Mesodermal cell (in vitro differentiated cells): ENCODE measurements around the gene CUL4A.
A peak's percentile ranks its signal among the peaks of the same experiment; 100 is the strongest.

Source experiments
- H3K27ac ChIP-seq: 2 replicates; pipeline ENCODE4 v1.7.0; 2013; ENCODE audit warnings: mild to moderate bottlenecking, low read depth, low read length, moderate library complexity; ENCODE audit not compliant: severe bottlenecking
- H3K36me3 ChIP-seq: 2 replicates; pipeline ENCODE4 v1.7.1; 2013; ENCODE audit warnings: mild to moderate bottlenecking, low read length, moderate library complexity; ENCODE audit not compliant: control insufficient read depth, insufficient read depth
- H3K4me1 ChIP-seq: one replicate; pipeline ENCODE4 v1.7.1; 2013; ENCODE audit warnings: mild to moderate bottlenecking, low read length; ENCODE audit not compliant: insufficient read depth, control insufficient read depth, poor library complexity, severe bottlenecking
- H3K4me3 ChIP-seq: 2 replicates; pipeline ENCODE4 v1.7.0; 2013; ENCODE audit warnings: low read length, control low read depth, mild to moderate bottlenecking; ENCODE audit not compliant: insufficient read depth, poor library complexity, severe bottlenecking; ENCODE audit errors: extremely low read depth
- H3K9me3 ChIP-seq: 2 replicates; pipeline ENCODE4 v1.7.1; 2013; ENCODE audit warnings: mild to moderate bottlenecking, low read length, moderate library complexity; ENCODE audit not compliant: control insufficient read depth
- WGBS, 2 experiments: methylation state at CpG; one replicate each; pipeline ENCODE4 v1.1.5; 2013; ENCODE audit warnings: missing lambda C conversion rate in 2 of 2; ENCODE audit not compliant: insufficient coverage in 2 of 2; 5-methylcytosine and 5-hydroxymethylcytosine counted together

The CUL4A gene

GRCh38 chr13:113292021-113292862, 82.8 kb downstream of the CUL4A start:
- H3K27ac ChIP-seq, result no peak overlapping the region
- peaks cover 3% of the 10 kb centered on the region for H3K4me1 ChIP-seq
- WGBS, 2 experiments, result 19 to 26% methylated on average over 7 to 17 of the region's 22 CpGs
- H3K4me3 ChIP-seq, result no peak overlapping the region
- no peaks in the 10 kb centered on the region for H3K36me3 ChIP-seq
- H3K9me3 ChIP-seq, result peaks cover 5% of the 10 kb centered on the region

GRCh38 chr13:113293686-113294085, 84.3 kb downstream of the CUL4A start:
- WGBS, 2 experiments, result 72 to 89% methylated on average over 9 of the region's 9 CpGs
- H3K9me3 ChIP-seq, result no peaks in the 10 kb centered on the region

GRCh38 chr13:113295776-113296175, 86.4 kb downstream of the CUL4A start:
- Histone ChIP-seq H3K36me3 (peaks cover 5% of the 10 kb centered on the region), H3K27ac (no peak overlapping the region), H3K4me1 (peaks cover 3% of the 10 kb centered on the region), H3K4me3 (no peak overlapping the region), H3K9me3 (no peaks in the 10 kb centered on the region)
- WGBS, 2 experiments, result 85 to 97% methylated on average over 2 to 4 of the region's 6 CpGs

More at GRCh38 chr13:113293686-113294085, 84.3 kb downstream of the CUL4A start:
- Histone ChIP-seq H3K36me3 (no peaks in the 10 kb centered on the region), H3K27ac (no peak overlapping the region), H3K4me1 (peaks cover 3% of the 10 kb centered on the region), H3K4me3 (no peak overlapping the region)

GRCh38 chr13:113296823-113297369, 87.5 kb downstream of the CUL4A start, which contains the start of gene LAMP1:
TSS of gene LAMP1 (plus strand) at chr13:113297239. CDS start at chr13:113297435, 196 bp downstream.
- Histone ChIP-seq H3K9me3 (no peaks in the 10 kb centered on the region), H3K4me3 (peak within 1 kb of the TSS; percentile 91), H3K27ac (peak within 1 kb of the TSS; percentile 83), H3K36me3 (peaks cover 7% of the 10 kb centered on the region), H3K4me1 (peaks cover 2% of the 10 kb centered on the region)
- WGBS, 2 experiments, result 0% methylated on average over 51 to 71 of the region's 74 CpGs

- H3K27ac ChIP-seq, result peak overlapping the region; percentile 62
- no peaks in the 10 kb centered on the region for H3K9me3 ChIP-seq
- H3K4me1 ChIP-seq, result no peaks in the 10 kb centered on the region
- 0 to 1% methylated on average over 41 to 46 of the region's 58 CpGs for WGBS, 2 experiments
- H3K36me3 ChIP-seq, result peaks cover 11% of the 10 kb centered on the region
- H3K4me3 ChIP-seq, result peak overlapping the region; percentile 91
These were observed 88.1 kb downstream of the CUL4A start for GRCh38 chr13:113297370-113298042.

- no peaks in the 10 kb centered on the region for H3K4me1 ChIP-seq
- peaks cover 17% of the 10 kb centered on the region for H3K36me3 ChIP-seq
- 48 to 49% methylated on average over 12 to 14 of the region's 19 CpGs for WGBS, 2 experiments
- peak overlapping the region; percentile 91 for H3K4me3 ChIP-seq
- H3K27ac ChIP-seq, result no peak overlapping the region
- no peaks in the 10 kb centered on the region for H3K9me3 ChIP-seq
These were observed 88.9 kb downstream of the CUL4A start for GRCh38 chr13:113298043-113298945.

- Histone ChIP-seq H3K9me3 (no peaks in the 10 kb centered on the region), H3K4me1 (no peaks in the 10 kb centered on the region), H3K36me3 (peaks cover 17% of the 10 kb centered on the region), H3K4me3 (no peak overlapping the region), H3K27ac (no peak overlapping the region)
- 86 to 96% methylated on average over 6 to 7 of the region's 7 CpGs for WGBS, 2 experiments
These were observed 90.5 kb downstream of the CUL4A start for GRCh38 chr13:113299951-113300350.

GRCh38 chr13:113302986-113303385, 93.6 kb downstream of the CUL4A start:
- H3K36me3 ChIP-seq, result peaks cover 24% of the 10 kb centered on the region
- no peak overlapping the region for H3K27ac ChIP-seq
- WGBS, 2 experiments, result 93 to 96% methylated on average over 6 to 7 of the region's 7 CpGs
- no peaks in the 10 kb centered on the region for H3K9me3 ChIP-seq
- H3K4me3 ChIP-seq, result no peak overlapping the region
- H3K4me1 ChIP-seq, result no peaks in the 10 kb centered on the region

GRCh38 chr13:113304121-113304520, 94.7 kb downstream of the CUL4A start:
- H3K4me1 ChIP-seq, result no peaks in the 10 kb centered on the region
- H3K9me3 ChIP-seq, result no peaks in the 10 kb centered on the region
- H3K27ac ChIP-seq, result no peak overlapping the region
- WGBS, 2 experiments, result 92 to 93% methylated on average over 6 of the region's 7 CpGs
- H3K4me3 ChIP-seq, result no peak overlapping the region
- H3K36me3 ChIP-seq, result peaks cover 25% of the 10 kb centered on the region

GRCh38 chr13:113305208-113305607, 95.8 kb downstream of the CUL4A start:
- 78 to 87% methylated on average over 5 to 7 of the region's 7 CpGs for WGBS, 2 experiments

More at GRCh38 chr13:113305208-113305607, 95.8 kb downstream of the CUL4A start:
- Histone ChIP-seq H3K27ac (no peak overlapping the region), H3K4me3 (no peak overlapping the region), H3K9me3 (no peaks in the 10 kb centered on the region), H3K4me1 (no peaks in the 10 kb centered on the region), H3K36me3 (peaks cover 32% of the 10 kb centered on the region)
